GM18868 (cell line): ENCODE measurements around the gene KHSRP.
"Not testable (repeated sequence)": the region's sequence is repeated elsewhere in the genome, so short reads cannot be mapped to it uniquely, and the experiment has no call there.

ENCODE experiments used
- ATAC-seq: cut with Tn5 transposase; IDR thresholded peaks from one replicate; pipeline ENCODE4 v1.9.1; 2021; ENCODE audit warnings: mild to moderate bottlenecking, moderate library complexity; ENCODE audit not compliant: unreplicated experiment

Gene KHSRP

GRCh38 chr19:6452223-6452614 is 27.6 kb upstream of the KHSRP start:
- no peak for ATAC-seq

- ATAC-seq = no peak
Observed at GRCh38 chr19:6451583-6452222, 27.1 kb upstream of the KHSRP start.

- no peak for ATAC-seq
Observed at GRCh38 chr19:6450166-6450565, 25.6 kb upstream of the KHSRP start.

GRCh38 chr19:6448045-6448444 is 23.4 kb upstream of the KHSRP start:
- ATAC-seq = no peak

- ATAC-seq = no peak
Observed at GRCh38 chr19:6446452-6446851, 21.8 kb upstream of the KHSRP start.

GRCh38 chr19:6443986-6444385 is 19.4 kb upstream of the KHSRP start:
- ATAC-seq = no peak

- no peak for ATAC-seq
Observed at GRCh38 chr19:6442087-6442688, 17.6 kb upstream of the KHSRP start.

GRCh38 chr19:6440905-6441304 is 16.3 kb upstream of the KHSRP start:
- ATAC-seq = no peak

- no peak for ATAC-seq
Observed at GRCh38 chr19:6439743-6440142, 15.1 kb upstream of the KHSRP start.

- ATAC-seq = no peak
Observed at GRCh38 chr19:6433663-6434062, 9.1 kb upstream of the KHSRP start, which contains the start of gene SLC25A41. TSS of gene SLC25A41 (minus strand) at chr19:6433763. CDS start at chr19:6433693, 70 bp downstream.

- no peak for ATAC-seq
Observed at GRCh38 chr19:6433165-6433564, 8.6 kb upstream of the KHSRP start.

- no peak for ATAC-seq
Observed at GRCh38 chr19:6431891-6432290, 7.3 kb upstream of the KHSRP start.

- no peak for ATAC-seq
Observed at GRCh38 chr19:6429419-6430221, 5.0 kb upstream of the KHSRP start.

GRCh38 chr19:6428692-6429418 is 4.2 kb upstream of the KHSRP start:
- not testable (repeated sequence) for ATAC-seq

- no peak for ATAC-seq
Observed at GRCh38 chr19:6427131-6427530, 2.5 kb upstream of the KHSRP start.

- no peak for ATAC-seq
Observed at GRCh38 chr19:6425732-6426620, 1.4 kb upstream of the KHSRP start.

- ATAC-seq = peak; percentile 88
Observed at GRCh38 chr19:6424939-6425731, 524 bp upstream of the KHSRP start.

GRCh38 chr19:6423499-6424194 is 964 bp downstream of the KHSRP start:
- no peak for ATAC-seq
